GM12872 (cell line): ENCODE measurements around the gene SLC38A7.
A peak's percentile ranks its signal among the peaks of the same experiment; 100 is the strongest.

Experiments
- TF ChIP-seq, protein P1 (sequence below): IDR thresholded peaks from 3 replicates; pipeline ENCODE4 v1.5.1; 2011; ENCODE audit warnings: low read depth, mild to moderate bottlenecking, low read length, moderate library complexity; ENCODE audit not compliant: insufficient read depth

Gene SLC38A7

GRCh38 chr16:58695368-58695767, 10.8 kb upstream of the SLC38A7 start:
- TF ChIP-seq, protein P1, sequence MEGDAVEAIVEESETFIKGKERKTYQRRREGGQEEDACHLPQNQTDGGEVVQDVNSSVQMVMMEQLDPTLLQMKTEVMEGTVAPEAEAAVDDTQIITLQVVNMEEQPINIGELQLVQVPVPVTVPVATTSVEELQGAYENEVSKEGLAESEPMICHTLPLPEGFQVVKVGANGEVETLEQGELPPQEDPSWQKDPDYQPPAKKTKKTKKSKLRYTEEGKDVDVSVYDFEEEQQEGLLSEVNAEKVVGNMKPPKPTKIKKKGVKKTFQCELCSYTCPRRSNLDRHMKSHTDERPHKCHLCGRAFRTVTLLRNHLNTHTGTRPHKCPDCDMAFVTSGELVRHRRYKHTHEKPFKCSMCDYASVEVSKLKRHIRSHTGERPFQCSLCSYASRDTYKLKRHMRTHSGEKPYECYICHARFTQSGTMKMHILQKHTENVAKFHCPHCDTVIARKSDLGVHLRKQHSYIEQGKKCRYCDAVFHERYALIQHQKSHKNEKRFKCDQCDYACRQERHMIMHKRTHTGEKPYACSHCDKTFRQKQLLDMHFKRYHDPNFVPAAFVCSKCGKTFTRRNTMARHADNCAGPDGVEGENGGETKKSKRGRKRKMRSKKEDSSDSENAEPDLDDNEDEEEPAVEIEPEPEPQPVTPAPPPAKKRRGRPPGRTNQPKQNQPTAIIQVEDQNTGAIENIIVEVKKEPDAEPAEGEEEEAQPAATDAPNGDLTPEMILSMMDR, result no peak

GRCh38 chr16:58692450-58692849, 7.9 kb upstream of the SLC38A7 start:
- TF ChIP-seq, protein P1, result no peak

- TF ChIP-seq, protein P1, result no peak
These were observed 497 bp upstream of the SLC38A7 start for GRCh38 chr16:58685084-58685449.

GRCh38 chr16:58684001-58684353, 593 bp downstream of the SLC38A7 start:
- TF ChIP-seq, protein P1, result no peak

GRCh38 chr16:58679763-58680162, 4.8 kb downstream of the SLC38A7 start:
- TF ChIP-seq, protein P1, result no peak

GRCh38 chr16:58678716-58679115, 5.9 kb downstream of the SLC38A7 start:
- TF ChIP-seq, protein P1, result peak; percentile 38

GRCh38 chr16:58678269-58678668, 6.3 kb downstream of the SLC38A7 start:
- TF ChIP-seq, protein P1, result no peak
